Upper lobe of left lung (tissue), 6 donors: ENCODE measurements around the gene CNDP1. TPM values are rescaled to one million over a fixed set of nuclear protein-coding genes. Genes with fewer than 3 reads are reported as not detected.

Experiments used
- ATAC-seq, 2 donors: fragments of 200-7000 bp; cut with Tn5 transposase; one replicate each; pipeline ENCODE4 v1.9.1; 2022; ENCODE audit warnings: mild to moderate bottlenecking in 2 of 2, moderate library complexity in 2 of 2; ENCODE audit not compliant: low FRiP score in 2 of 2
- DNase-seq, 2 donors: peaks; one replicate each; pipeline ENCODE4 v3.0.0-alpha.2; 2019 to 2020
- H3K27ac ChIP-seq, 4 donors: fragments of 200-600 bp; sonication (generic); one replicate each; pipeline ENCODE4 v1.5.1; 2016 to 2019
- H3K27me3 ChIP-seq, 4 donors: fragments of 200-600 bp; sonication (generic); one replicate each; pipeline ENCODE4 v1.5.1; 2017 to 2019
- H3K36me3 ChIP-seq, 4 donors: fragments of 200-600 bp; sonication (generic); one replicate each; pipeline ENCODE4 v1.5.1; 2016 to 2019
- H3K4me1 ChIP-seq, 4 donors: fragments of 200-600 bp; sonication (generic); one replicate each; pipeline ENCODE4 v1.5.1; 2018 to 2019
- H3K4me3 ChIP-seq, 4 donors: fragments of 200-600 bp; sonication (generic); one replicate each; pipeline ENCODE4 v1.5.1; 2017 to 2019; ENCODE audit warnings: mild to moderate bottlenecking in 2 of 4, moderate library complexity in 1 of 4
- H3K9me3 ChIP-seq, 4 donors: fragments of 200-600 bp; sonication (generic); one replicate each; pipeline ENCODE4 v1.5.1; 2018 to 2019
- CTCF ChIP-seq, 6 experiments: fragments of 450-650 bp in 4 of 6; fragments of 200-600 bp in 2 of 6; sonication (generic) in 2 of 6; IDR thresholded peaks; one replicate each; pipeline ENCODE4 v1.5.1; 2016 to 2019; ENCODE audit warnings: antibody characterized with exemption in 6 of 6
- EP300 ChIP-seq, 4 donors: sonication (generic); formaldehyde crosslinking; IDR thresholded peaks; one replicate each; pipeline ENCODE4 v1.5.1; 2017; ENCODE audit warnings: antibody characterized with exemption in 4 of 4, control low read depth in 2 of 4
- POLR2A ChIP-seq, 4 donors: fragments of 450-650 bp; IDR thresholded peaks; one replicate each; pipeline ENCODE4 v1.5.1; 2016 to 2017; ENCODE audit warnings: antibody characterized with exemption in 4 of 4, mild to moderate bottlenecking in 2 of 4
- POLR2AphosphoS5 ChIP-seq, 2 donors: sonication (generic); formaldehyde crosslinking; IDR thresholded peaks; one replicate each; pipeline ENCODE4 v1.5.1; 2017; ENCODE audit warnings: antibody characterized with exemption in 2 of 2
- WGBS, 2 donors: methylation state at CpG; one replicate each; pipeline ENCODE4 v1.1.5; 2017 to 2018; 5-methylcytosine and 5-hydroxymethylcytosine counted together
- total RNA-seq, 6 donors: library from RNA; depleted of rRNA in 4 of 6; stranded (reverse); fragments of >200 nt in 4 of 6; gene quantifications; one replicate each; pipeline versions ENCODE4 v1.1.0 to v1.2.1, GENCODE V29; 2016 to 2021
- donor health status: DM: no; HTN: no; CAD: no; lungs with moderate emphysema.
- donor health status: DM: no; HTN: yes; CAD: no; lungs with severe emphysema.

Gene CNDP1
- total RNA-seq, result not detected

GRCh38 chr18:74534150-74534969 is at the start of gene CNDP1:
CNDP1 (plus strand) TSS chr18:74534500; CDS start chr18:74534668, 168 bp downstream.
- Histone ChIP-seq H3K36me3 (no peaks in the 10 kb centered on the region), H3K4me3 (no peak within 1 kb of the TSS), H3K27ac (no peak within 1 kb of the TSS), H3K9me3 (no peaks in the 10 kb centered on the region), H3K4me1 (no peaks in the 10 kb centered on the region), H3K27me3 (no peaks in the 10 kb centered on the region)
- 91 to 92% methylated on average over 17 to 21 of the region's 21 CpGs for WGBS, 2 donors
- ATAC-seq (no peak), DNase-seq (no peak)
- TF ChIP-seq POLR2AphosphoS5 (IDR thresholded peaks at IDR 0.05), result no peak
- no peak for TF ChIP-seq POLR2A (IDR thresholded peaks at IDR 0.05)
- no peak for TF ChIP-seq CTCF (IDR thresholded peaks at IDR 0.05)
- no peak for TF ChIP-seq EP300 (IDR thresholded peaks at IDR 0.05)

GRCh38 chr18:74486119-74486849 is 48.0 kb upstream of the CNDP1 start:
- DNase-seq (peak in 1 of 2 donors; percentile 63), ATAC-seq (peak in 1 of 2 donors; percentile 53)
- TF ChIP-seq POLR2A (IDR thresholded peaks at IDR 0.05), result no peak
- no peak for TF ChIP-seq CTCF (IDR thresholded peaks at IDR 0.05)
- TF ChIP-seq EP300 (IDR thresholded peaks at IDR 0.05), result no peak
- no peak for TF ChIP-seq POLR2AphosphoS5 (IDR thresholded peaks at IDR 0.05)
- Histone ChIP-seq H3K4me3 (no peak overlapping the region), H3K4me1 (no peaks in the 10 kb centered on the region), H3K27me3 (no peaks in the 10 kb centered on the region), H3K27ac (no peak overlapping the region), H3K36me3 (no peaks in the 10 kb centered on the region), H3K9me3 (no peaks in the 10 kb centered on the region)
- WGBS, 2 donors, result 81 to 83% methylated on average over 6 to 15 of the region's 15 CpGs

- Histone ChIP-seq H3K9me3 (no peaks in the 10 kb centered on the region), H3K27me3 (no peaks in the 10 kb centered on the region), H3K4me1 (no peaks in the 10 kb centered on the region), H3K27ac (no peak overlapping the region), H3K4me3 (no peak overlapping the region), H3K36me3 (no peaks in the 10 kb centered on the region)
- 95 to 98% methylated on average over 8 of the region's 8 CpGs for WGBS, 2 donors
- DNase-seq (no peak), ATAC-seq (no peak)
- no peak for TF ChIP-seq POLR2AphosphoS5 (IDR thresholded peaks at IDR 0.05)
- no peak for TF ChIP-seq CTCF (IDR thresholded peaks at IDR 0.05)
- TF ChIP-seq POLR2A (IDR thresholded peaks at IDR 0.05), result no peak
- no peak for TF ChIP-seq EP300 (IDR thresholded peaks at IDR 0.05)
Measured at GRCh38 chr18:74488354-74488753, 45.9 kb upstream of the CNDP1 start.

GRCh38 chr18:74488864-74489263 is 45.4 kb upstream of the CNDP1 start:
- WGBS, 2 donors, result 94 to 96% methylated on average over 8 of the region's 8 CpGs
- Histone ChIP-seq H3K36me3 (no peaks in the 10 kb centered on the region), H3K4me3 (no peak overlapping the region), H3K4me1 (no peaks in the 10 kb centered on the region), H3K27ac (no peak overlapping the region), H3K27me3 (no peaks in the 10 kb centered on the region), H3K9me3 (no peaks in the 10 kb centered on the region)
- no peak for TF ChIP-seq POLR2A (IDR thresholded peaks at IDR 0.05)
- TF ChIP-seq POLR2AphosphoS5 (IDR thresholded peaks at IDR 0.05), result no peak
- TF ChIP-seq CTCF (IDR thresholded peaks at IDR 0.05), result no peak
- no peak for TF ChIP-seq EP300 (IDR thresholded peaks at IDR 0.05)
- no peak for ATAC-seq
- no peak for DNase-seq
